GM12865 (cell line): Measurements from ENCODE around the gene RPL27.

Experiments used
- DNase-seq: peaks from one replicate; pipeline ENCODE4 v3.0.0; 2010; ENCODE audit warnings: low read depth
- H3K4me3 ChIP-seq: 2 replicates; pipeline ENCODE4 v1.5.1; 2011; ENCODE audit warnings: mild to moderate bottlenecking, low read depth, low read length, control low read depth
- CTCF ChIP-seq: IDR thresholded peaks from 2 replicates; pipeline ENCODE4 v1.5.1; 2011; ENCODE audit warnings: low read length, control low read depth, low read depth, inconsistent platforms; ENCODE audit not compliant: insufficient read depth; ENCODE audit errors: missing control alignments

RPL27 gene

GRCh38 chr17:43042025-43042628 is 43.9 kb downstream of the RPL27 start:
- DNase-seq: no peak
- H3K4me3 ChIP-seq: no peak overlapping the region
- no peak for TF ChIP-seq CTCF

DNA sequence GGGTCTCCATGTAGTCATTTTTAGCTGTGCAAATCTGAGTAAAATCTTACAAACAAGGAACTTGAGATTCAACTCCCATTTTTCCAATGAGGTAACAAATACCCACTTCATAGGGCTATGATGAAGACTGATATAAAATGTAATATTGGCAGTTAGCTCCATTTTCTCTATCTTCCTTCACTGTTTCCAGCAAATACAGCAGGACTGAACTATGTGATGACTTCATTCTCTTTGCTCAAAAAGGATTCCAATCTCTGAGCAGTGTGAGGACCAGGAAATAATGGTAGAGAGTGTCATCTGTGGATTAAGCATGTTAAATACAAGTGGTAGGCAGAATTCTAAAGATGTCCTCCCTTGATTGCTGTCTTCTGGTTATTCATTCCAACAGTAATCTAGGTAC is 45.1 kb downstream of the RPL27 start:
- H3K4me3 ChIP-seq: no peak overlapping the region
- no peak for TF ChIP-seq CTCF
- DNase-seq: no peak

- DNase-seq: no peak
- TF ChIP-seq CTCF: no peak
- no peak overlapping the region for H3K4me3 ChIP-seq
Observed at GRCh38 chr17:43044024-43044423, 45.8 kb downstream of the RPL27 start.

- H3K4me3 ChIP-seq: no peak overlapping the region
- DNase-seq: no peak
- no peak for TF ChIP-seq CTCF
Observed at GRCh38 chr17:43051969-43052368, 53.8 kb downstream of the RPL27 start.
